ENCODE measurements around the gene LY6G6C.

GRCh38 chr6:31732029-31732428 is 10.5 kb upstream of the LY6G6C start:
- no peak for TF ChIP-seq CTCF (IDR thresholded peaks at IDR 0.05)
- no peak for TF ChIP-seq POLR2A (IDR thresholded peaks at IDR 0.05)
